Sigmoid colon (tissue), 4 donors: ENCODE measurements around the gene ATP10A.

Experiments
- EP300 ChIP-seq, 4 donors: sonication (generic); formaldehyde crosslinking; IDR thresholded peaks; one replicate each; pipeline ENCODE4 v1.6.1; 2017; ENCODE audit warnings: antibody characterized with exemption in 4 of 4
- TF ChIP-seq, protein P1 (sequence below), 4 experiments: fragments of 450-650 bp in 3 of 4; fragments of 200-600 bp in 1 of 4; IDR thresholded peaks; one replicate each; pipeline ENCODE4 v1.5.1; 2016 to 2019; ENCODE audit warnings: antibody characterized with exemption in 4 of 4, mild to moderate bottlenecking in 3 of 4, moderate library complexity in 2 of 4

DNA sequence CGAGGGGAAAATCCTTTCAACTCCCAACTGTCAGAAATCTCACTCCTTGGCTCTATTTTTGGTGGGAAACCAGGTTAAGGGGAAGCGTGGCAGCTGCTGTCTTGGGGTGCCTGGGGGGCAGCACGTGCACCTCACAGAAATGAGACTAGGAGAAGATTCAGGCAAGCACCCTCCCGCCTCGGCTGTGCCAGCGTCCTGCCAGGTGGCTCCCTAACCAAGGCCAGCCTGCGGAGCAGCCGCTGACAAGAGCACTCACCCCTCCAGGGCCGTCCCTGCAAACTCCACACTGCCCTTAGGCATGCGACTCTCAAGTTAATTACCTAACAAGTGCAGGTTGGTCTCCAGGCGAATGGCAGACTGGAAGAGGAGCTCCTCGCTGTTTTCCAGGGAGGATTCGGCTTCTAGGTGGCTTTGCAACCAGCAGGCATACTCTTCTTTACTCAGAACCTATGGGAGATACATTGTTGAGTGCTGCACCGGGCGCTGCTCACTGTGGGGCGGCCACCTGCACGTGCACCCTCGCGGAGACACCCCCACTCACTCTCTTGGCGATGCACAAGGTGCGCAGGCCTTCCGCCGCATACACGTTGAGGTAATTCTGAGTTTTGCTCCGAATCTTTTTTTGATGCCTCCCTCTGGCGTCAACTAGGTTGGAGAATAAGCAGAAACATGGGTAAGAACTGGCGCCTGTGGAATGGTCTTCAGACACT is 155.3 kb downstream of the ATP10A start:
- TF ChIP-seq EP300 (IDR thresholded peaks at IDR 0.05) = no peak
- TF ChIP-seq, protein P1, sequence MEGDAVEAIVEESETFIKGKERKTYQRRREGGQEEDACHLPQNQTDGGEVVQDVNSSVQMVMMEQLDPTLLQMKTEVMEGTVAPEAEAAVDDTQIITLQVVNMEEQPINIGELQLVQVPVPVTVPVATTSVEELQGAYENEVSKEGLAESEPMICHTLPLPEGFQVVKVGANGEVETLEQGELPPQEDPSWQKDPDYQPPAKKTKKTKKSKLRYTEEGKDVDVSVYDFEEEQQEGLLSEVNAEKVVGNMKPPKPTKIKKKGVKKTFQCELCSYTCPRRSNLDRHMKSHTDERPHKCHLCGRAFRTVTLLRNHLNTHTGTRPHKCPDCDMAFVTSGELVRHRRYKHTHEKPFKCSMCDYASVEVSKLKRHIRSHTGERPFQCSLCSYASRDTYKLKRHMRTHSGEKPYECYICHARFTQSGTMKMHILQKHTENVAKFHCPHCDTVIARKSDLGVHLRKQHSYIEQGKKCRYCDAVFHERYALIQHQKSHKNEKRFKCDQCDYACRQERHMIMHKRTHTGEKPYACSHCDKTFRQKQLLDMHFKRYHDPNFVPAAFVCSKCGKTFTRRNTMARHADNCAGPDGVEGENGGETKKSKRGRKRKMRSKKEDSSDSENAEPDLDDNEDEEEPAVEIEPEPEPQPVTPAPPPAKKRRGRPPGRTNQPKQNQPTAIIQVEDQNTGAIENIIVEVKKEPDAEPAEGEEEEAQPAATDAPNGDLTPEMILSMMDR (IDR thresholded peaks at IDR 0.05) = no peak
